ENCODE data around the gene STXBP4. TPM values are rescaled to one million over a fixed set of nuclear protein-coding genes. Genes with fewer than 3 reads are reported as not detected.
A peak's percentile ranks its signal among the peaks of the same experiment; 100 is the strongest.

The STXBP4 gene
- total RNA-seq, 1 experiment from 2014 or later, result 12.0 TPM

DNA sequence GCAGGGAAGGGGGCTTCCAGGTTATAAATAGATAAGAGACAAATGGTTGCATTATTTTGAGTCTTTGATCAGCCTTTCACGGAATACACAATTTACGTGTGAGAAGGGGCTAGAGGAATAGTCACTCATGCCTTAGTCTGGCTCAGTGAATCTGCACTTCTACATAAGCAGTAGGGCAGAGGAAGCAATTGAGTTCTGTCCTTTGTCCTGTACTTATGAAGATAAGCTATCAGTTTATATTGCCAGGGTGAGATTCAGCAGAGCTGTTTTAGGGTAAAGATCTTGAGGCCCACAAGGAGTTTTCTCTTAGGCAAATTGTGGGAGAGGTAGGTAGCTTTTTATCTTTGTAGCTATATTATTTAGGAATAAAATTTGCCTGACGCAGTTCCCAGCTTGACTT is 34.6 kb upstream of the STXBP4 start:
- Histone ChIP-seq H3F3A (ENCODE audit: insufficient read depth, low read depth) (peaks cover 21% of the 10 kb centered on the region; the same call in 1 of the 2 replicates), H3K27me3 (ENCODE audit: insufficient read depth, low read depth) (no peaks in the 10 kb centered on the region), H2AFZ (no peak overlapping the region), H4K20me1 (ENCODE audit: insufficient read depth) (no peaks in the 10 kb centered on the region; the same call in 1 of the 2 replicates), H3K27ac (no peak overlapping the region), H3K9me3 (ENCODE audit: insufficient read depth, low read depth) (no peaks in the 10 kb centered on the region), H3K9me2 (ENCODE audit: insufficient read depth) (no peaks in the 10 kb centered on the region), H3K4me1 (replicated peaks; ENCODE audit: insufficient read depth) (peaks cover 22% of the 10 kb centered on the region), H3K36me3 (ENCODE audit: low read depth) (peaks cover 45% of the 10 kb centered on the region), H3K4me3 (no peak overlapping the region), H3K4me2 (no peak overlapping the region), H3K79me2 (ENCODE audit: low read depth) (no peaks in the 10 kb centered on the region)
- POLR2A ChIA-PET (ENCODE audit: unreplicated experiment), result no interaction called here
- intact Hi-C loops (cut with micrococcal nuclease; ENCODE audit: unreplicated experiment), result no loop called here
- BruUV-seq (replicated peaks), result no TSS peak
- TF ChIP-seq, protein P1, sequence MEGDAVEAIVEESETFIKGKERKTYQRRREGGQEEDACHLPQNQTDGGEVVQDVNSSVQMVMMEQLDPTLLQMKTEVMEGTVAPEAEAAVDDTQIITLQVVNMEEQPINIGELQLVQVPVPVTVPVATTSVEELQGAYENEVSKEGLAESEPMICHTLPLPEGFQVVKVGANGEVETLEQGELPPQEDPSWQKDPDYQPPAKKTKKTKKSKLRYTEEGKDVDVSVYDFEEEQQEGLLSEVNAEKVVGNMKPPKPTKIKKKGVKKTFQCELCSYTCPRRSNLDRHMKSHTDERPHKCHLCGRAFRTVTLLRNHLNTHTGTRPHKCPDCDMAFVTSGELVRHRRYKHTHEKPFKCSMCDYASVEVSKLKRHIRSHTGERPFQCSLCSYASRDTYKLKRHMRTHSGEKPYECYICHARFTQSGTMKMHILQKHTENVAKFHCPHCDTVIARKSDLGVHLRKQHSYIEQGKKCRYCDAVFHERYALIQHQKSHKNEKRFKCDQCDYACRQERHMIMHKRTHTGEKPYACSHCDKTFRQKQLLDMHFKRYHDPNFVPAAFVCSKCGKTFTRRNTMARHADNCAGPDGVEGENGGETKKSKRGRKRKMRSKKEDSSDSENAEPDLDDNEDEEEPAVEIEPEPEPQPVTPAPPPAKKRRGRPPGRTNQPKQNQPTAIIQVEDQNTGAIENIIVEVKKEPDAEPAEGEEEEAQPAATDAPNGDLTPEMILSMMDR (conservative IDR thresholded peaks at IDR 0.05), result no peak
- TF ChIP-seq EZH2 (IDR thresholded peaks at IDR 0.05; ENCODE audit: low read depth), result no peak
- CTCF ChIA-PET, result no interaction called here
- DNase-seq, result no peak

DNA sequence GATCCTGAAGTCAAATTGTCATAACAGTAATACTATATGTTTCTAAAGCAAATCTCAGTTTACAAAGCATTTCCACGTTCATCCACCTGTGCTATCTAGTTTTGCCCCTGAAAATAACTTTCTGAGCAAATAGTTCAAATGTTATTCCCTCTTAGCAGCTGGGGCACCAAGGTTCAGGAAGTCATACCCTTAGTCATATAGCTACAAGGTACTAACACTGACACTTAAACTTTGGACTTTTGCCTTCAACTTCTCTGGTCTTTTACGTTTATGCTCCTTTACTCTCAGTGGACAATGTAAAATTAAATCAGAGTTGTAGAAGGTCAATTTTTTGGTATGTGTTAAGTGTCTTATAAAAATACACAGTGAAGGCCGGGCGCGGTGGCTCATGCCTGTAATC is 33.1 kb upstream of the STXBP4 start:
- H3K9me2 ChIP-seq (ENCODE audit: insufficient read depth), result no peaks in the 10 kb centered on the region
- H3K27me3 ChIP-seq (ENCODE audit: insufficient read depth, low read depth), result no peaks in the 10 kb centered on the region
- no peaks in the 10 kb centered on the region for H3K79me2 ChIP-seq (ENCODE audit: low read depth)
- H3K27ac ChIP-seq, result no peak overlapping the region
- CTCF ChIA-PET, result no interaction called here
- peaks cover 21% of the 10 kb centered on the region; the same call in 1 of the 2 replicates for H3F3A ChIP-seq (ENCODE audit: insufficient read depth, low read depth)
- TF ChIP-seq, protein P1 (conservative IDR thresholded peaks at IDR 0.05), result no peak
- no peak for TF ChIP-seq EZH2 (IDR thresholded peaks at IDR 0.05; ENCODE audit: low read depth)
- no TSS peak for BruUV-seq (replicated peaks)
- intact Hi-C loops (cut with micrococcal nuclease; ENCODE audit: unreplicated experiment), result no loop called here
- H3K4me3 ChIP-seq, result no peak overlapping the region
- DNase-seq, result no peak
- H4K20me1 ChIP-seq (ENCODE audit: insufficient read depth), result no peaks in the 10 kb centered on the region; the same call in 1 of the 2 replicates
- POLR2A ChIA-PET (ENCODE audit: unreplicated experiment), result no interaction called here
- peaks cover 48% of the 10 kb centered on the region for H3K36me3 ChIP-seq (ENCODE audit: low read depth)
- H3K4me2 ChIP-seq, result no peak overlapping the region
- no peak overlapping the region for H2AFZ ChIP-seq
- H3K4me1 ChIP-seq (replicated peaks; ENCODE audit: insufficient read depth), result peaks cover 22% of the 10 kb centered on the region
- no peaks in the 10 kb centered on the region for H3K9me3 ChIP-seq (ENCODE audit: insufficient read depth, low read depth)

GRCh38 chr17:54937018-54937417 is 31.5 kb upstream of the STXBP4 start:
- no peak for TF ChIP-seq EZH2 (IDR thresholded peaks at IDR 0.05; ENCODE audit: low read depth)
- TF ChIP-seq, protein P1 (conservative IDR thresholded peaks at IDR 0.05), result no peak
- Histone ChIP-seq H3K27me3 (ENCODE audit: insufficient read depth, low read depth) (no peaks in the 10 kb centered on the region), H2AFZ (no peak overlapping the region), H3K4me1 (replicated peaks; ENCODE audit: insufficient read depth) (peaks cover 22% of the 10 kb centered on the region), H3K9me3 (ENCODE audit: insufficient read depth, low read depth) (no peaks in the 10 kb centered on the region), H3K9me2 (ENCODE audit: insufficient read depth) (no peaks in the 10 kb centered on the region), H3K36me3 (ENCODE audit: low read depth) (peaks cover 53% of the 10 kb centered on the region), H4K20me1 (ENCODE audit: insufficient read depth) (no peaks in the 10 kb centered on the region), H3K4me3 (peak overlapping the region; percentile 34; the same call in 1 of the 2 replicates), H3K4me2 (peak overlapping the region; percentile 73), H3F3A (ENCODE audit: insufficient read depth, low read depth) (peaks cover 21% of the 10 kb centered on the region; the same call in 1 of the 2 replicates), H3K79me2 (ENCODE audit: low read depth) (no peaks in the 10 kb centered on the region), H3K27ac (peak overlapping the region; percentile 86)
- BruUV-seq (replicated peaks), result no TSS peak
- ChIA-PET CTCF (no interaction called here), POLR2A (ENCODE audit: unreplicated experiment) (no interaction called here)
- DNase-seq, result peak in 1 of 2 experiments; percentile 65
- intact Hi-C loops (cut with micrococcal nuclease; ENCODE audit: unreplicated experiment), result no loop called here
